GM10266 (cell line): ENCODE data around the gene LRMDA.

Source experiments
- DNase-seq: peaks from one replicate; pipeline ENCODE4 v3.0.0; 2012; ENCODE audit errors: extremely low spot score
- TF ChIP-seq, protein P1 (sequence below): IDR thresholded peaks from 2 replicates; pipeline ENCODE4 v1.5.1; 2012; ENCODE audit warnings: mild to moderate bottlenecking, low read depth; ENCODE audit not compliant: control insufficient read depth, insufficient read depth; ENCODE audit errors: missing control alignments

The LRMDA gene

DNA sequence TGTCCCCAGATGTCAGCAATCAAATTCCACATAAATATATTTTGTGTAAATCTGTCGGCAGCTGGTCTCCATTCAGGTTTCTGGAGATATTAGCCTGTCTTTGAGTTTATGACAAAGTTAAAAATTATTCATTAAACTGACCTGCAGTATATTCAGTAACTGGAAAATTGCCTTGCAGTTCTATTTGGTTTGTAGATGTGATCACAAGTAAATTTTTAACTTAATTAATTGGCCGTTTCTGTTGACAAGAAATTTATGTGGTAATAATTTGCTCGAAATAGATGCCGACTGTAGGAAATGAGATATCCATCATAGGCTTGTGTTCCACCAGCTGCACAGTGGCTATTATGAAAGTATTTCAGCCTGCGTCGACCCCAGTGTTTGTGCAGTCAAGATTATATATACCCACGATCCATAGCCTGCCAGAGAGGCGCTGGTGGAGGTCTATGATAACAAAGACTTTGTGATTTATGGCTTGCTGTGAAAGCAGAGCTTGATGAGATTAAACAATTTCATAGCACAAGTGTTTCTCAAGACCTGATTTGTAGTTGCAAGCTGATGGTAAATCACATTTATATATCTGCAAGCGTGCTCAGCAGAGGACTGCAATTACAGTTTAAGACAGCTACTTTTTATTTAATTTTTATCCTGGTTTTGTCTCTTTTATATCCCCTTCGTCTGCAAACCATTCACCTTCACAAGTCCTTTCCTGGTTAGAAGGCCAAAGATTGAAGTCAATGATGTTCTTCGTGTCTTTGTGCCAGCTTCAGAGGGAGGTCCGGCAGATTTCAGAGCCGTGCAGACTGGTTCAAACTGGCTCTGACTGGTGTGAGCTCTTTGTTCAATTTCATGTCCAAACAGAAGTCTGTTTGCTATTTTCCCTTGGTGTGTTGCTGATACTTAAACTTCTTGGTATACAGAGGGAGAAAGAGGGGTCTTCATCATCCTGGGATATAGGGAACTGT, 850.9 kb downstream of the LRMDA start:
- DNase-seq = no peak
- TF ChIP-seq, protein P1, sequence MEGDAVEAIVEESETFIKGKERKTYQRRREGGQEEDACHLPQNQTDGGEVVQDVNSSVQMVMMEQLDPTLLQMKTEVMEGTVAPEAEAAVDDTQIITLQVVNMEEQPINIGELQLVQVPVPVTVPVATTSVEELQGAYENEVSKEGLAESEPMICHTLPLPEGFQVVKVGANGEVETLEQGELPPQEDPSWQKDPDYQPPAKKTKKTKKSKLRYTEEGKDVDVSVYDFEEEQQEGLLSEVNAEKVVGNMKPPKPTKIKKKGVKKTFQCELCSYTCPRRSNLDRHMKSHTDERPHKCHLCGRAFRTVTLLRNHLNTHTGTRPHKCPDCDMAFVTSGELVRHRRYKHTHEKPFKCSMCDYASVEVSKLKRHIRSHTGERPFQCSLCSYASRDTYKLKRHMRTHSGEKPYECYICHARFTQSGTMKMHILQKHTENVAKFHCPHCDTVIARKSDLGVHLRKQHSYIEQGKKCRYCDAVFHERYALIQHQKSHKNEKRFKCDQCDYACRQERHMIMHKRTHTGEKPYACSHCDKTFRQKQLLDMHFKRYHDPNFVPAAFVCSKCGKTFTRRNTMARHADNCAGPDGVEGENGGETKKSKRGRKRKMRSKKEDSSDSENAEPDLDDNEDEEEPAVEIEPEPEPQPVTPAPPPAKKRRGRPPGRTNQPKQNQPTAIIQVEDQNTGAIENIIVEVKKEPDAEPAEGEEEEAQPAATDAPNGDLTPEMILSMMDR = no peak

DNA sequence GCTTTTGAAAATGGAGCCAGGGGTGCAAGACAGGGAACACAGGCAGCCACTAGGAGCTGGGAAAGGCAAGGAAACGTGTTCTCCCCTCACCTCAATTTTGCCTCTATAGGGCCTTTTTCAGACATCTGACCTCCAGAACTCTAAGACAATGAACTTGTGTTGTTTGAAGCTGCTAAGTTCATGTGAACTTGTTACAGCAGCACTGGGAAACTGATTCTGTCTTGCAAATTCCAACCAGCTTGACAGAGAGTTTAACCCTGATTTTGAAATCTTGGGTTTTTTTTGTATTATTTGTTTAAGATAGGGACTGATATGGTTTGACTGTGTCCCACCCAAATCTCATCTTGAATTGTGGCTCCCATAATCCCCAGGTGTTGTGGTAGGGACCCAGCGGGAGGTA, 852.9 kb downstream of the LRMDA start:
- TF ChIP-seq, protein P1 = no peak
- no peak for DNase-seq

DNA sequence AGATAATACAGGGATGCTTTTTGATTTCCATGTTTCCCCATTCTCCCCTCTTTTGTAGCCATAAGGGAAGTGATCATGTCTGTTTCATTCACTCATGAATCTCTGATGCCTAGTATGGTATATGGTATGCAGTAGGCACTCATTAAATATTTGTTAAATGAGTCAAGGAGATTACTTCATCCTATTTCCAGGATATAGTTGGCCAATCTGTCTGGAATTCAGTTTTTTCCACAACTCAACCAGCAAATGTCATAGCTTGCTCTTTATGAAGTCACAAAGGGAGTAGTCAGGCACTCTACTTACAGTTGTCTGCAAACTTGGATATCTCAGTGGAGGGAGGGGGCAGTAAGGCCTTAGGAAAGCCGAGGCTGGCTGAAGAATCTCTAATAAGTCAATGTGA, 853.6 kb downstream of the LRMDA start:
- TF ChIP-seq, protein P1 = no peak
- DNase-seq = no peak

DNA sequence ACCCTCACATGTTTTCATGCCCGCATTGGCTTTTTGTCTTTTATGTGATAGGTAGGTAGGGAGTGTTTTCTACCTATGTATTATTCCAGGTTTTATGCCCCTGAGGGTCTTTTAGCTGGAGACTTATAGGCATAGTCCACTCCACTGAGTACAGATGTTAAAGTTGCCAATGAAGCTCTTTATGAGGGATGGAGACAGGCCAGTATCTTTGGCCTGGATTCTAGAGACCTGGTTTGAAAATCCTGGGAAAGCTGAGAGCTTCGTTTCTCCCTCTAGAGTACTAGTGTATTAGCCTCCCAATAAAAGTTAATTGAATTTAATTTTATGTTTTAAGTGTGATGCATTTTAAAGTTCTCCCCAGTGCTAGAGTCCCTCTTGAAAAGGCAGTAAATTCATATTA, 854.1 kb downstream of the LRMDA start:
- TF ChIP-seq, protein P1 = no peak
- DNase-seq = no peak

DNA sequence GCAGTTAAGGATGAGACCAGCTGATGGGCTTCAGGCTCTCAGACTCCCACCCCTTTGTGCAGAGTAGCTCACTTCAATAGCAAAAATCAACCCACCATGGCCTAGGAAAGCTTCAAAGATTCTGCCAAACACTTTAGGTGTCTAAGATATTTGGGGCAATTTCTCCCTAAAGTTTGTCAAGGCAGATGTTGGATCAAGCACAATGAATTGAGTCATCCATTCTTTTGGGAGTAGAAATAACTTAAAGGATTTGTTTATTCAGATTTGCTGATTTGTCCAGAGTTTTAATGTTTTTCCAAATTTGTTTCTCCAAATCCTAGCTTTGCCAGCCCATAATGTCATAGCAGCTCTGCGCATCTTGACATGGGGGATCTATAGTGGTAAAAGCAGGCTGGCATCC, 855.1 kb downstream of the LRMDA start:
- TF ChIP-seq, protein P1 = no peak
- DNase-seq = no peak

DNA sequence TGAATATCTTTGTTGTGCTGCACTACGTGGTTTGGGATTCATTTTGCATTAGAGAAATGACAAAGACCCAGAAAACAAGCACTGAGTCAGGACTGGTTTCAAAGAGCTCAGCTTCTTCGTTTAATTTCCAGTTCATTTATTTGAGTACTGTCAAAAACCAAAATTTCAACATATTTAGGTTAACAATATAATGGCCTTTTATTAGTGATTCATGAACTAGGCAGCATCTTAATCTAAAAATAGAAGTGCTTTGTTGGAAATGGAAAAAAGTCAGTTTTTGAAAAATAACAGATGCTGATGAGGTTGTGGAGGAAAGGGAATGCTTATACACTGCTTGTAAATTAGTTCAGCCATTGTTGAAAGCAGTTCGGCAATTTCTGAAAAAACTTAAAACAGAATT, 856.4 kb downstream of the LRMDA start:
- no peak for DNase-seq
- TF ChIP-seq, protein P1 = no peak

DNA sequence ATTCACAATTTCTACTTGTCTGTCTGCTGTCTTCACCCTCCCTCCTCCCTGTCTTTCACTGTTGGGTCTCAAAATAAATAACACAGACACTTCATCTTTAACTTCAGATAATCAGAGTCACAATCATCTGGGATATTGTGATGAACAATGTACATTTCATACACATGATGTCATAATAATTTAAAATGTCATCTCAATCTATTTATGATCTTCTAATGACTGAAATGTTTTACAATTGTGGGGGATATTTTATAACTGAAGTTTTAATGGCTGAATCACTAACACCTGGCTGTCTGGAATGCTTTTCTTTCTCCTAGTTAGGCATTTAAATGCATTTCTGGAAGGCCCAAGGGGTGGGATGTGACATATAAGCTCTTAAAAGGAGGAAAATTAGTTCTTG, 859.8 kb downstream of the LRMDA start:
- DNase-seq = no peak
- TF ChIP-seq, protein P1 = no peak
